Lower leg skin (tissue), 4 donors: ENCODE results near the gene CEND1. TPM values are rescaled to one million over a fixed set of nuclear protein-coding genes. Genes with fewer than 3 reads are reported as not detected.

Source experiments
- DNase-seq, 2 donors: peaks; one replicate each; pipeline ENCODE4 v3.0.0-alpha.2; 2019; ENCODE audit warnings: low spot score in 2 of 2
- H3K4me3 ChIP-seq: fragments of 200-600 bp; sonication (generic); 2 replicates; pipeline ENCODE4 v1.5.1; 2017; ENCODE audit warnings: mild to moderate bottlenecking, low read depth; ENCODE audit not compliant: poor library complexity, severe bottlenecking
- POLR2A ChIP-seq, 2 donors: fragments of 450-650 bp; IDR thresholded peaks; one replicate each; pipeline ENCODE4 v1.6.1; 2016 to 2017; ENCODE audit warnings: antibody characterized with exemption in 2 of 2, mild to moderate bottlenecking in 1 of 2, moderate library complexity in 1 of 2
- WGBS, 2 donors: methylation state at CpG; one replicate each; pipeline ENCODE4 v1.1.5; 2018; 5-methylcytosine and 5-hydroxymethylcytosine counted together
- intact Hi-C: fragments of 100-400 bp; cut with DNase I; formaldehyde crosslinking; loops from one replicate; pipeline ENCODE4 v1.15.0; 2023; ENCODE audit warnings: low total_unique reads
- total RNA-seq, 4 donors: library from RNA; depleted of rRNA; stranded (reverse); fragments of >200 nt; gene quantifications; one replicate each; pipeline ENCODE4 v1.1.0, GENCODE V29; 2016
- TF ChIP-seq, protein P1 (sequence below), 3 donors: fragments of 450-650 bp; IDR thresholded peaks; one replicate each; pipeline ENCODE4 v1.5.1; 2016; ENCODE audit warnings: antibody characterized with exemption in 3 of 3, mild to moderate bottlenecking in 3 of 3, moderate library complexity in 2 of 3

Gene CEND1
- total RNA-seq, 4 donors from 2014 or later: not detected

GRCh38 chr11:798093-798713 lies 8.3 kb upstream of the CEND1 start, which contains the start of gene SLC25A22:
Gene SLC25A22, minus strand, starts transcription at chr11:798281. Its CDS starts 3,275 bp downstream, at chr11:795006.
- intact Hi-C loops: no loop called here
- H3K4me3 ChIP-seq: peak within 1 kb of the TSS; percentile 43
- DNase-seq: peak in 1 of 2 donors; percentile 93
- WGBS, 2 donors: 9 to 24% methylated on average over 4 to 25 of the region's 69 CpGs
- TF ChIP-seq, protein P1, sequence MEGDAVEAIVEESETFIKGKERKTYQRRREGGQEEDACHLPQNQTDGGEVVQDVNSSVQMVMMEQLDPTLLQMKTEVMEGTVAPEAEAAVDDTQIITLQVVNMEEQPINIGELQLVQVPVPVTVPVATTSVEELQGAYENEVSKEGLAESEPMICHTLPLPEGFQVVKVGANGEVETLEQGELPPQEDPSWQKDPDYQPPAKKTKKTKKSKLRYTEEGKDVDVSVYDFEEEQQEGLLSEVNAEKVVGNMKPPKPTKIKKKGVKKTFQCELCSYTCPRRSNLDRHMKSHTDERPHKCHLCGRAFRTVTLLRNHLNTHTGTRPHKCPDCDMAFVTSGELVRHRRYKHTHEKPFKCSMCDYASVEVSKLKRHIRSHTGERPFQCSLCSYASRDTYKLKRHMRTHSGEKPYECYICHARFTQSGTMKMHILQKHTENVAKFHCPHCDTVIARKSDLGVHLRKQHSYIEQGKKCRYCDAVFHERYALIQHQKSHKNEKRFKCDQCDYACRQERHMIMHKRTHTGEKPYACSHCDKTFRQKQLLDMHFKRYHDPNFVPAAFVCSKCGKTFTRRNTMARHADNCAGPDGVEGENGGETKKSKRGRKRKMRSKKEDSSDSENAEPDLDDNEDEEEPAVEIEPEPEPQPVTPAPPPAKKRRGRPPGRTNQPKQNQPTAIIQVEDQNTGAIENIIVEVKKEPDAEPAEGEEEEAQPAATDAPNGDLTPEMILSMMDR (IDR thresholded peaks at IDR 0.05): no peak
- no peak for TF ChIP-seq POLR2A (IDR thresholded peaks at IDR 0.05)

GRCh38 chr11:797296-798092 lies 7.6 kb upstream of the CEND1 start:
- WGBS, 2 donors: 0% methylated on average over 21 to 33 of the region's 57 CpGs
- TF ChIP-seq, protein P1 (IDR thresholded peaks at IDR 0.05): no peak
- no peak for TF ChIP-seq POLR2A (IDR thresholded peaks at IDR 0.05)
- intact Hi-C loops: no loop called here

GRCh38 chr11:796565-797295 lies 6.8 kb upstream of the CEND1 start:
- WGBS, 2 donors: 7 to 15% methylated on average over 13 to 15 of the region's 18 CpGs
- peak overlapping the region; percentile 43 for H3K4me3 ChIP-seq
- no peak for DNase-seq
- TF ChIP-seq, protein P1 (IDR thresholded peaks at IDR 0.05): no peak
- TF ChIP-seq POLR2A (IDR thresholded peaks at IDR 0.05): no peak
- intact Hi-C loops: no loop called here

More at GRCh38 chr11:797296-798092, 7.6 kb upstream of the CEND1 start:
- peak overlapping the region; percentile 43 for H3K4me3 ChIP-seq
- peak in 1 of 2 donors; percentile 93 for DNase-seq

DNA sequence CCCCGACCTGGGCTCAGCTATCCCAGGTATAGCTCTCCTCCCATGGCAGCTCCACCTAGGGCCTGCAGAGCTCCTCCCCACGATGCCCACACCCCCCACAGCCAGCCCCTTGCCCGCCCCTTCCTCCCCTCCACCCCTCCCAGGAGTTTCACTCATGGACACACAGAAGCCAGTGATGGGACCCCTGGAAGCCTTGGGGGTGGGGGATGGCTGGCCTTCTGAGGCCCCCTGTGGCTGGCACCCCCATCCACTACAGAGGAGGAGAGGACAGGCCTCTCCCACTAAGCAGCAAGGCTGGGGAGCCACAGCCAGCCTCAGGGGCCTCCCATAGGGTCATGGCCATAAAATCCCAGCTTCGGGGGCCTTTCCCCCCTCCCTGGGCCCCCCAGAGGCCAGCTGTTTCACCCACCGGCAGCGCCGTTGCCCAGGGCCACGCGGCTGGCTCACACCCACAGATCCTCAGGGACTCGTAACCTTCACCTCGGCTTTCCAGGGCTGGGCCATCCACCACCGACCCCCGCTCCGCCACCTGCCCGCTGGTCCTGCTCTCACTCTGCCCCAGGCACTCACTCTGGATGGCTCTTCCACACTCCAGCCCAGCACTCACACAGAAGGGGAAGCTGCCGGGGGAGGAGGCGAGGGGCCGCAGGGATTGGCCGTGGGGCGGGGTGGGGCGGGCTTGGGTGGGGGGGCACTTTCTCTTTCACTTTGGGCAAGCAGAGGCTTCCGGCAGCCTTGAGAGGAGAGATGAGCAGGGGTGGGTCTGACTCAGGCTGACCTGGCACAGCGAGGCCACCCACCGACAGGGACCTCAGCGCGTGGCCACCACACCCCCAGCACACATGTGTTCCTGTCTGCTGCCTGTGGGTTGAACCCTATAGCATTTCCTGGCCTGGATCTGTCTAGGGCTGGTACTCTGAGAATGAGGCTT lies 6.0 kb upstream of the CEND1 start:
- DNase-seq: peak; percentile 63 to 94
- TF ChIP-seq, protein P1 (IDR thresholded peaks at IDR 0.05): no peak
- no peak for TF ChIP-seq POLR2A (IDR thresholded peaks at IDR 0.05)
- peak overlapping the region; percentile 14 for H3K4me3 ChIP-seq
- WGBS, 2 donors: 2 to 4% methylated on average over 15 to 26 of the region's 26 CpGs
- intact Hi-C loops: no loop called here
